NK-92 treated with Interleukin-12 subunit alpha and Interleukin-12 subunit beta, amount 100 ng/mL, for 24 hours (cell line): ENCODE data around the gene TSC22D2.
A peak's percentile ranks its signal among the peaks of the same experiment; 100 is the strongest.

ENCODE experiments used
- DNase-seq: peaks from one replicate; lab custom pipeline; 2025; lab: John Stamatoyannopoulos, UW

TSC22D2 gene

GRCh38 chr3:150408221-150409124 is at the start of gene TSC22D2:
Gene TSC22D2, plus strand, starts transcription at chr3:150408298. Its CDS starts 1,053 bp downstream, at chr3:150409351.
- DNase-seq = peak; percentile 92

GRCh38 chr3:150359381-150359780 is 48.7 kb upstream of the TSC22D2 start:
- no peak for DNase-seq

GRCh38 chr3:150360966-150361365 is 47.1 kb upstream of the TSC22D2 start:
- no peak for DNase-seq

- DNase-seq = no peak
Measured at GRCh38 chr3:150362515-150363302, 45.4 kb upstream of the TSC22D2 start.

- no peak for DNase-seq
Measured at GRCh38 chr3:150363420-150363819, 44.7 kb upstream of the TSC22D2 start.

GRCh38 chr3:150365132-150365604 is 42.9 kb upstream of the TSC22D2 start:
- DNase-seq = no peak

- DNase-seq = no peak
Measured at GRCh38 chr3:150367757-150368156, 40.3 kb upstream of the TSC22D2 start.

GRCh38 chr3:150370122-150370602 is 37.9 kb upstream of the TSC22D2 start:
- no peak for DNase-seq

GRCh38 chr3:150370999-150371398 is 37.1 kb upstream of the TSC22D2 start:
- DNase-seq = no peak

- DNase-seq = no peak
Measured at GRCh38 chr3:150371741-150372254, 36.3 kb upstream of the TSC22D2 start.

- no peak for DNase-seq
Measured at GRCh38 chr3:150372320-150372719, 35.8 kb upstream of the TSC22D2 start.

- DNase-seq = no peak
Measured at GRCh38 chr3:150372722-150373121, 35.4 kb upstream of the TSC22D2 start.

- no peak for DNase-seq
Measured at GRCh38 chr3:150373234-150373875, 34.7 kb upstream of the TSC22D2 start.

GRCh38 chr3:150374975-150375374 is 33.1 kb upstream of the TSC22D2 start:
- no peak for DNase-seq

GRCh38 chr3:150376001-150376848 is 31.9 kb upstream of the TSC22D2 start:
- DNase-seq = no peak

- no peak for DNase-seq
Measured at GRCh38 chr3:150377601-150378300, 30.3 kb upstream of the TSC22D2 start.

- no peak for DNase-seq
Measured at GRCh38 chr3:150378301-150378748, 29.8 kb upstream of the TSC22D2 start.

- no peak for DNase-seq
Measured at GRCh38 chr3:150379469-150379868, 28.6 kb upstream of the TSC22D2 start.

GRCh38 chr3:150384296-150385212 is 23.5 kb upstream of the TSC22D2 start:
- DNase-seq = no peak
